Naive thymus-derived CD4-positive, alpha-beta T cell (primary cell): Measurements from ENCODE around the gene PHF19. TPM values are rescaled to one million over a fixed set of nuclear protein-coding genes. Genes with fewer than 3 reads are reported as not detected.

Source experiments
- ATAC-seq: fragments of 150-1000 bp; cut with Tn5 transposase; 2 replicates; pipeline ENCODE4 v1.10.0; 2021; ENCODE audit warnings: mild to moderate bottlenecking, moderate library complexity
- CTCF ChIA-PET: fragments of 350-600 bp; sonication (Branson Sonifier 250); formaldehyde crosslinking; loops from one replicate; lab custom pipeline; 2021; ENCODE audit warnings: antibody characterized with exemption; lab: Charles Lee
- POLR2A ChIA-PET: fragments of 350-600 bp; sonication (Branson Sonifier 250); formaldehyde crosslinking; loops from one replicate; lab custom pipeline; 2021; ENCODE audit warnings: antibody characterized with exemption, inconsistent platforms; lab: Charles Lee
- DNase-seq, 9 donors: peaks; one replicate each; pipeline versions ENCODE4 v3.0.0 to v3.0.0-alpha.2; 2020 to 2022; ENCODE audit warnings: mixed read lengths in 1 of 9
- H3K27ac ChIP-seq: one replicate; pipeline ENCODE4 v1.7.0; 2013; ENCODE audit warnings: mild to moderate bottlenecking, low read depth, low read length, moderate library complexity
- H3K27me3 ChIP-seq, 2 donors: one replicate each; pipeline ENCODE4 v1.7.0; 2013; ENCODE audit warnings: low read length in 2 of 2, mild to moderate bottlenecking in 2 of 2, moderate library complexity in 2 of 2; ENCODE audit not compliant: control insufficient read depth in 2 of 2, insufficient read depth in 2 of 2
- H3K36me3 ChIP-seq, 3 experiments: 1 replicate in 2 of 3; 2 replicates in 1 of 3; pipeline ENCODE4 v1.7.0; 2013; ENCODE audit warnings: low read length in 3 of 3, mild to moderate bottlenecking in 3 of 3, moderate library complexity in 1 of 3; ENCODE audit not compliant: insufficient read depth in 3 of 3, control insufficient read depth in 2 of 3
- H3K4me1 ChIP-seq, 2 donors: one replicate each; pipeline ENCODE4 v1.7.0; 2013; ENCODE audit warnings: low read length in 2 of 2, mild to moderate bottlenecking in 2 of 2, moderate library complexity in 1 of 2; ENCODE audit not compliant: control insufficient read depth in 2 of 2, insufficient read depth in 2 of 2
- H3K4me3 ChIP-seq: 2 replicates; pipeline ENCODE4 v1.7.0; 2013; ENCODE audit warnings: mild to moderate bottlenecking, low read length
- H3K9me3 ChIP-seq, 3 experiments: 1 replicate in 2 of 3; 2 replicates in 1 of 3; pipeline ENCODE4 v1.7.0; 2013; ENCODE audit warnings: low read length in 3 of 3; ENCODE audit not compliant: control insufficient read depth in 2 of 3
- H3K27ac Mint-ChIP-seq, 9 donors: one replicate each; pipeline ENCODE4 v1.8.0; 2020 to 2022; ENCODE audit warnings: mixed read lengths in 9 of 9, mild to moderate bottlenecking in 8 of 9, moderate library complexity in 5 of 9, inconsistent platforms in 2 of 9
- H3K27me3 Mint-ChIP-seq, 5 donors: one replicate each; pipeline ENCODE4 v1.8.0; 2021 to 2022; ENCODE audit warnings: mixed read lengths in 5 of 5, mild to moderate bottlenecking in 1 of 5
- H3K36me3 Mint-ChIP-seq, 5 donors: one replicate each; pipeline ENCODE4 v1.8.0; 2020 to 2022; ENCODE audit warnings: mixed read lengths in 5 of 5, mild to moderate bottlenecking in 3 of 5, inconsistent platforms in 1 of 5
- H3K4me1 Mint-ChIP-seq, 7 donors: one replicate each; pipeline ENCODE4 v1.8.0; 2020 to 2022; ENCODE audit warnings: mixed read lengths in 7 of 7, mild to moderate bottlenecking in 3 of 7, inconsistent platforms in 1 of 7
- H3K4me3 Mint-ChIP-seq, 10 donors: one replicate each; pipeline ENCODE4 v1.8.0; 2020 to 2022; ENCODE audit warnings: mild to moderate bottlenecking in 10 of 10, mixed read lengths in 10 of 10, moderate library complexity in 6 of 10, inconsistent platforms in 2 of 10
- H3K9me3 Mint-ChIP-seq, 11 donors: one replicate each; pipeline ENCODE4 v1.8.0; 2020 to 2022; ENCODE audit warnings: mixed read lengths in 11 of 11, mild to moderate bottlenecking in 4 of 11, inconsistent platforms in 1 of 11, moderate library complexity in 1 of 11
- intact Hi-C, 2 donors: fragments of 100-400 bp; cut with micrococcal nuclease; formaldehyde crosslinking; loops; one replicate each; pipeline ENCODE4 v1.15.1; 2023
- polyA plus RNA-seq, 2 donors: library from polyadenylated mRNA; unstranded; fragments of 300-500 nt; fragmentation: Illumina TruSeq; gene quantifications; one replicate each; pipeline ENCODE4 v1.2.3, GENCODE V29; 2021
- total RNA-seq, 6 experiments: library from RNA in 5 of 6; stranded (reverse) in 5 of 6; gene quantifications; 1 replicate in 5 of 6; 2 replicates in 1 of 6; pipeline ENCODE4 v1.2.3 and lab custom pipeline; 2021 to 2026

PHF19 gene
- total and polyA plus RNA-seq, 7 experiments from 2014 or later, result 13.1 to 271 (median 84.0) TPM

DNA sequence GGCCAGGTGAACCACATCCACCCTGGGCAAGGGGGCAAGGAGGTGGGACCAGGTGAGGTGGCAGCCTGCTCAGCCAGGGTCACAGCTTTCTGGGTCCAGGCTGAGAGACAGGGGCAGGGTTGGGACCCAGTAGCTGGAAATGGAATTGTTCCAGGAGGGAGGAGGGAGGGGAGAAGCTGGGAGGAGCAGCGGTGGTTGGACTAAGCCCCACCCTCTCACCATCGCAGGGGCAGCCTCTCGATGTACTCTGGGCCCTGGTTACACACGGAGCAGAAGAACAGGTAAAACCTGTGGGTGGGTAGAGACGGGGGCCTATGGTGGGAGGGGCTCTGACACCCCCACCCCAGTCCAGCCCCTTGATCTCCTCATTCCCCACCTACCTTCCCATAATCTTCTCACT, 11.2 kb downstream of the PHF19 start:
- Mint-ChIP-seq H3K4me1 (peaks cover 5 to 22% (median 14%) of the 10 kb centered on the region in 7 donors), H3K9me3 (no peaks in the 10 kb centered on the region), H3K27me3 (no peaks in the 10 kb centered on the region), H3K4me3 (no peak overlapping the region), H3K36me3 (peaks cover 4 to 35% (median 17%) of the 10 kb centered on the region in 5 donors), H3K27ac (peak overlapping the region in 3 of 9 donors; percentile 17 to 48 (median 28))
- Histone ChIP-seq H3K9me3 (no peaks in the 10 kb centered on the region), H3K4me3 (no peak overlapping the region), H3K36me3 (peaks cover 0 to 61% (median 7%) of the 10 kb centered on the region in 3 experiments), H3K27ac (no peak overlapping the region), H3K4me1 (peaks cover 7 to 10% of the 10 kb centered on the region in 2 donors), H3K27me3 (no peaks in the 10 kb centered on the region)
- POLR2A ChIA-PET, result interaction anchor here (0.6 to 16.9 kb wide), 10 partner anchors 10 to 277 kb away, joined by 3 to 703 read pairs (median 4); partner anchors contain the start of gene FBXW2
- ATAC-seq (no peak), DNase-seq (no peak)
- intact Hi-C loops, result no loop called here
- CTCF ChIA-PET, result no interaction called here

GRCh38 chr9:120865176-120865575, 11.8 kb downstream of the PHF19 start:
- Histone ChIP-seq H3K27ac (no peak overlapping the region), H3K36me3 (peaks cover 0 to 65% (median 9%) of the 10 kb centered on the region in 3 experiments), H3K4me3 (no peak overlapping the region), H3K4me1 (peaks cover 7 to 10% of the 10 kb centered on the region in 2 donors), H3K9me3 (no peaks in the 10 kb centered on the region), H3K27me3 (no peaks in the 10 kb centered on the region)
- Mint-ChIP-seq H3K9me3 (no peaks in the 10 kb centered on the region), H3K27ac (peak overlapping the region in 2 of 9 donors; percentile 9 to 17), H3K36me3 (peaks cover 4 to 39% (median 24%) of the 10 kb centered on the region in 5 donors), H3K4me3 (no peak overlapping the region), H3K27me3 (no peaks in the 10 kb centered on the region), H3K4me1 (peaks cover 8 to 18% (median 14%) of the 10 kb centered on the region in 7 donors)
- ChIA-PET CTCF (no interaction called here), POLR2A (interaction anchor here (0.6 to 16.9 kb wide), 6 partner anchors 11 to 277 kb away, joined by 3 to 703 read pairs (median 38); no protein-coding TSS in a partner anchor)
- intact Hi-C loops, result no loop called here
- DNase-seq (no peak), ATAC-seq (no peak)

DNA sequence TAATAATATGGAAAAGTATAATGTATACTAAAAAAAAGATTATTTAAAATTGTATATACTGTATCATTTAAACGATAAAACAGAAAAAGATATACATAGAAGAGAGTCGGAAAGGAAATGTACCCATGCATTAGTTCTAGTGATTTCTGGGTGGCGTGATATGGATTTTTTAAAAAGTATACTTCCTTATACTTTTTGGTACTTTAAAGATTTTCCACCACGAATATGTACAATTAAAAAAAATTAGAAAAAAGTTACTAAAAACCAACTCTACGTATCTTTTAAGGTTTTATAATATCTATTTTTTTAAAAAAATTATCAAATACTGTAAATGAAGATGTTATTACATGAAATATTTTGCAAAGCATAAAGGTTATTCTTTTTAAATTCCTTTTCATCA, 12.3 kb downstream of the PHF19 start:
- Histone ChIP-seq H3K27me3 (no peaks in the 10 kb centered on the region), H3K4me1 (peaks cover 7 to 10% of the 10 kb centered on the region in 2 donors), H3K36me3 (peaks cover 0 to 66% (median 13%) of the 10 kb centered on the region in 3 experiments), H3K4me3 (no peak overlapping the region), H3K9me3 (no peaks in the 10 kb centered on the region), H3K27ac (no peak overlapping the region)
- H3K9me3 Mint-ChIP-seq, result no peaks in the 10 kb centered on the region
- peaks cover 4 to 43% (median 28%) of the 10 kb centered on the region in 5 donors for H3K36me3 Mint-ChIP-seq
- H3K4me3 Mint-ChIP-seq, result no peak overlapping the region
- ATAC-seq, result no peak
- CTCF ChIA-PET, result no interaction called here
- H3K4me1 Mint-ChIP-seq, result peaks cover 8 to 18% (median 11%) of the 10 kb centered on the region in 7 donors
- no peaks in the 10 kb centered on the region for H3K27me3 Mint-ChIP-seq
- intact Hi-C loops, result no loop called here
- H3K27ac Mint-ChIP-seq, result no peak overlapping the region
- POLR2A ChIA-PET, result interaction anchor here (2.0 to 6.3 kb wide), 2 partner anchors 20 to 67 kb away, joined by 6 to 108 read pairs; no protein-coding TSS in a partner anchor
- DNase-seq, result no peak

GRCh38 chr9:120863833-120864232, 13.2 kb downstream of the PHF19 start:
- Mint-ChIP-seq H3K36me3 (peaks cover 4 to 46% (median 28%) of the 10 kb centered on the region in 5 donors), H3K27me3 (no peaks in the 10 kb centered on the region), H3K27ac (no peak overlapping the region), H3K4me1 (peaks cover 5 to 13% (median 8%) of the 10 kb centered on the region in 7 donors), H3K9me3 (no peaks in the 10 kb centered on the region), H3K4me3 (no peak overlapping the region)
- Histone ChIP-seq H3K27me3 (no peaks in the 10 kb centered on the region), H3K27ac (no peak overlapping the region), H3K9me3 (no peaks in the 10 kb centered on the region), H3K4me3 (no peak overlapping the region), H3K36me3 (peaks cover 0 to 75% (median 14%) of the 10 kb centered on the region in 3 experiments), H3K4me1 (peaks cover 5 to 7% of the 10 kb centered on the region in 2 donors)
- ATAC-seq (no peak), DNase-seq (no peak)
- POLR2A ChIA-PET, result interaction anchor here (2.0 kb wide), 1 partner anchor 19 kb away, joined by 6 read pairs; no protein-coding TSS in a partner anchor
- intact Hi-C loops, result no loop called here
- CTCF ChIA-PET, result no interaction called here

DNA sequence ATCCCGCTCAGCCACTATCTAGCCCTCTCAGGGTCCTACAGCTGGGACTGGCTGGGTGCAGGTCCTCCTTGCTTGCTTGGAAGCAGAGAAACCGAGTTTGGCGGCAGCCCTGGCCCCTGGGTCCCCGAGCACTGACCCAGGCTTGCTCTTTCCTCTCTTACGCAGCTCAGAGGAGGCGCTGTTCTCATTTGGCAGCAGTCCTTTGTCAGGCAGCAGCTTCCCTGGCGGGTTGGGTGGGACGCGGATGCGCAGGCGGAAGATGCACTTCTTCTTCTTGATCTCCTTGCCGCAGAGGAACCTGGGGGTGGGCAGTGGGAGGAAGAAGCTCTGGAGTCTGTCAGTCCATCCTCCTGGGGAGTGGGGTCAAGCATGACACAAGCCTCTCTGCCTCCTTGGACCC, 14.5 kb downstream of the PHF19 start:
- H3K4me1 Mint-ChIP-seq, result peaks cover 0 to 11% (median 4%) of the 10 kb centered on the region in 7 donors
- CTCF ChIA-PET, result interaction anchor here (1.2 kb wide), 1 partner anchor 76 kb away, joined by 4 read pairs; no protein-coding TSS in a partner anchor
- ATAC-seq (no peak), DNase-seq (no peak)
- POLR2A ChIA-PET, result interaction anchor here (0.6 to 2.0 kb wide), 3 partner anchors 14 to 67 kb away, joined by 3 to 6 read pairs (median 3); no protein-coding TSS in a partner anchor
- H3K4me3 Mint-ChIP-seq, result no peak overlapping the region
- intact Hi-C loops, result no loop called here
- H3K4me3 ChIP-seq, result no peak overlapping the region
- no peaks in the 10 kb centered on the region for H3K27me3 ChIP-seq
- H3K9me3 Mint-ChIP-seq, result no peaks in the 10 kb centered on the region
- peaks cover 4 to 57% (median 28%) of the 10 kb centered on the region in 5 donors for H3K36me3 Mint-ChIP-seq
- H3K27ac ChIP-seq, result no peak overlapping the region
- H3K27me3 Mint-ChIP-seq, result no peaks in the 10 kb centered on the region
- H3K9me3 ChIP-seq, result no peaks in the 10 kb centered on the region
- peaks cover 0 to 88% (median 14%) of the 10 kb centered on the region in 3 experiments for H3K36me3 ChIP-seq
- H3K4me1 ChIP-seq, result no peaks in the 10 kb centered on the region
- no peak overlapping the region for H3K27ac Mint-ChIP-seq

GRCh38 chr9:120861935-120862334, 15.1 kb downstream of the PHF19 start:
- H3K4me1 ChIP-seq, result no peaks in the 10 kb centered on the region
- H3K9me3 ChIP-seq, result no peaks in the 10 kb centered on the region
- H3K9me3 Mint-ChIP-seq, result no peaks in the 10 kb centered on the region
- H3K36me3 ChIP-seq, result peaks cover 0 to 92% (median 14%) of the 10 kb centered on the region in 3 experiments
- intact Hi-C loops, result no loop called here
- H3K36me3 Mint-ChIP-seq, result peaks cover 4 to 58% (median 28%) of the 10 kb centered on the region in 5 donors
- ChIA-PET CTCF (interaction anchor here (1.2 kb wide), 1 partner anchor 77 kb away, joined by 4 read pairs; no protein-coding TSS in a partner anchor), POLR2A (interaction anchor here (0.5 kb wide), 1 partner anchor 17 kb away, joined by 3 read pairs; no protein-coding TSS in a partner anchor)
- no peak for DNase-seq
- H3K4me3 ChIP-seq, result no peak overlapping the region
- H3K27ac ChIP-seq, result no peak overlapping the region
- H3K27me3 ChIP-seq, result no peaks in the 10 kb centered on the region
- H3K4me3 Mint-ChIP-seq, result no peak overlapping the region
- no peak for ATAC-seq
- peaks cover 0 to 11% (median 4%) of the 10 kb centered on the region in 7 donors for H3K4me1 Mint-ChIP-seq
- H3K27ac Mint-ChIP-seq, result peak overlapping the region in 1 of 9 donors; percentile 38
- H3K27me3 Mint-ChIP-seq, result no peaks in the 10 kb centered on the region
